DMS53 (cell line): Measurements from ENCODE around the gene LCOR.
"Not testable (repeated sequence)": the region's sequence is repeated elsewhere in the genome, so short reads cannot be mapped to it uniquely, and the experiment has no call there.

Experiments used
- DNase-seq: peaks from one replicate; lab custom pipeline; 2025; lab: John Stamatoyannopoulos, UW

LCOR gene

GRCh38 chr10:96831867-96832720 is at the start of gene LCOR:
Gene LCOR, plus strand, starts transcription at chr10:96832298. Its CDS starts 116,760 bp downstream, at chr10:96949058.
- DNase-seq, result peak; percentile 96

GRCh38 chr10:96784253-96784652 is 47.8 kb upstream of the LCOR start:
- no peak for DNase-seq

GRCh38 chr10:96789571-96790108 is 42.5 kb upstream of the LCOR start:
- DNase-seq, result peak; percentile 67

- DNase-seq, result no peak
Measured at GRCh38 chr10:96791902-96792301, 40.2 kb upstream of the LCOR start.

- no peak for DNase-seq
Measured at GRCh38 chr10:96794836-96795733, 37.0 kb upstream of the LCOR start.

- no peak for DNase-seq
Measured at GRCh38 chr10:96797485-96797884, 34.6 kb upstream of the LCOR start.

- DNase-seq, result no peak
Measured at GRCh38 chr10:96803288-96803664, 28.8 kb upstream of the LCOR start.

GRCh38 chr10:96814264-96814663 is 17.8 kb upstream of the LCOR start:
- DNase-seq, result no peak

GRCh38 chr10:96818971-96819370 is 13.1 kb upstream of the LCOR start:
- not testable (repeated sequence) for DNase-seq

- no peak for DNase-seq
Measured at GRCh38 chr10:96820765-96821164, 11.3 kb upstream of the LCOR start.

GRCh38 chr10:96826438-96826837 is 5.7 kb upstream of the LCOR start:
- DNase-seq, result no peak

GRCh38 chr10:96828609-96829008 is 3.5 kb upstream of the LCOR start:
- no peak for DNase-seq

- no peak for DNase-seq
Measured at GRCh38 chr10:96829029-96829773, 2.9 kb upstream of the LCOR start.

- DNase-seq, result peak; percentile 90
Measured at GRCh38 chr10:96830511-96831199, 1.4 kb upstream of the LCOR start.

GRCh38 chr10:96831200-96831866 is 765 bp upstream of the LCOR start:
- peak; percentile 38 for DNase-seq

- DNase-seq, result peak; percentile 94
Measured at GRCh38 chr10:96832721-96833219, 672 bp downstream of the LCOR start.

- DNase-seq, result peak; percentile 61
Measured at GRCh38 chr10:96833220-96834001, 1.3 kb downstream of the LCOR start.

GRCh38 chr10:96834120-96834519 is 2.0 kb downstream of the LCOR start:
- peak; percentile 17 for DNase-seq

- no peak for DNase-seq
Measured at GRCh38 chr10:96835899-96836298, 3.8 kb downstream of the LCOR start.

GRCh38 chr10:96838529-96838928 is 6.4 kb downstream of the LCOR start:
- no peak for DNase-seq
